Lower lobe of right lung (tissue), 2 donors: ENCODE data around the gene ZDHHC21. TPM values are rescaled to one million over a fixed set of nuclear protein-coding genes. Genes with fewer than 3 reads are reported as not detected.

Experiments used
- ATAC-seq, 2 donors: fragments of 200-7000 bp; cut with Tn5 transposase; one replicate each; pipeline ENCODE4 v1.9.1; 2020 to 2022; ENCODE audit warnings: mild to moderate bottlenecking in 2 of 2, moderate library complexity in 2 of 2
- DNase-seq: peaks from one replicate; pipeline ENCODE4 v3.0.0-alpha.2; 2020
- H3K27ac ChIP-seq: fragments of 200-600 bp; one replicate; pipeline ENCODE4 v1.8.0; 2022
- H3K27me3 ChIP-seq: fragments of 200-600 bp; one replicate; pipeline ENCODE4 v1.8.0; 2022; ENCODE audit warnings: low read depth
- H3K36me3 ChIP-seq: fragments of 200-600 bp; one replicate; pipeline ENCODE4 v1.8.0; 2022; ENCODE audit warnings: mild to moderate bottlenecking
- H3K4me1 ChIP-seq: fragments of 200-600 bp; one replicate; pipeline ENCODE4 v1.8.0; 2022
- H3K4me3 ChIP-seq: fragments of 200-600 bp; one replicate; pipeline ENCODE4 v1.8.0; 2022; ENCODE audit warnings: mild to moderate bottlenecking
- H3K9me3 ChIP-seq: fragments of 200-600 bp; one replicate; pipeline ENCODE4 v1.8.0; 2022
- intact Hi-C: fragments of 100-400 bp; cut with DNase I; formaldehyde crosslinking; loops from one replicate; pipeline ENCODE4 v1.11.0; 2022
- total RNA-seq: library from RNA; stranded (reverse); fragmentation: NEBNext Ultra II Directional; extraction: Animal tissue kit (Norgen Biotek cat#: 25700); gene quantifications from one replicate; pipeline ENCODE4 v1.2.1, GENCODE V29; 2021
- TF ChIP-seq, protein P1 (sequence below): fragments of 200-600 bp; IDR thresholded peaks from one replicate; pipeline ENCODE4 v1.8.0; 2022; ENCODE audit warnings: antibody characterized with exemption, mild to moderate bottlenecking
- donor health status: DM: no; HTN: yes; CAD: no; lungs with severe emphysema.

The ZDHHC21 gene
- total RNA-seq, 1 donor from 2014 or later: 19.7 TPM

DNA sequence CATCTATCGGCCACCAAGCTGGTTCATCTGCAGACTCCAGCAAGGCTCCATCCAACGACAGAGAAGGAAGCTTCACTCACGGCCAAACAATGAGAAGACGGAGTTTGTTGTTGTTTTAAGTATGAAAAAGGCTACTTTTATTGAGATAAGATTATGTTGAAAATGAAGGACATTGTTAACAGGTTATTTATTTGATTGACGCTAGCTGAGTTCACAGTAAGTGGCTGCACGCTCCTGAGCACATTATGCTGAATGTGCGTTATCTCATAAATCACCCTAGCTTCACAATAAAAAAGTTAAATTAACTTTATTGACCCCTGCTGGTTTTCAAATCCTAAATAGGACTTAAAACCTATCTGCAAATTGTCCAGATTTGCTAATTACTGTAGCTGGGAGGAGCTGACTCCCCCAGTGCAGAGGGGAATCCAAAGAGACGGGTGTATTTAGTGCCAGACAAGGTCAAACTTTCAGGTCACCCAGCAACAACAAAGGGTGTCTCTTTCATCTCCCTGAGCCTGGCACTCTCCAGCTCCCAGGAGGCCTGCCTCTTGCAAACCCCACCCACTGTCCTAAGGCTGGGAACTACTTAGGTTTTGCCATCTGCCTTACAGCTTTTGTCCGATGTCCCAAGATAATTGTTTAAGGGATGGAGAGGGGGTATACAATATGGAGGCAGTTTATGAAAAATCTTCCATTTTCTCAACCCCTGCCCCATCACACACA, 129.2 kb downstream of the ZDHHC21 start:
- H3K4me1 ChIP-seq: no peaks in the 10 kb centered on the region
- H3K4me3 ChIP-seq: no peak overlapping the region
- H3K27ac ChIP-seq: no peak overlapping the region
- intact Hi-C loops: no loop called here
- TF ChIP-seq, protein P1, sequence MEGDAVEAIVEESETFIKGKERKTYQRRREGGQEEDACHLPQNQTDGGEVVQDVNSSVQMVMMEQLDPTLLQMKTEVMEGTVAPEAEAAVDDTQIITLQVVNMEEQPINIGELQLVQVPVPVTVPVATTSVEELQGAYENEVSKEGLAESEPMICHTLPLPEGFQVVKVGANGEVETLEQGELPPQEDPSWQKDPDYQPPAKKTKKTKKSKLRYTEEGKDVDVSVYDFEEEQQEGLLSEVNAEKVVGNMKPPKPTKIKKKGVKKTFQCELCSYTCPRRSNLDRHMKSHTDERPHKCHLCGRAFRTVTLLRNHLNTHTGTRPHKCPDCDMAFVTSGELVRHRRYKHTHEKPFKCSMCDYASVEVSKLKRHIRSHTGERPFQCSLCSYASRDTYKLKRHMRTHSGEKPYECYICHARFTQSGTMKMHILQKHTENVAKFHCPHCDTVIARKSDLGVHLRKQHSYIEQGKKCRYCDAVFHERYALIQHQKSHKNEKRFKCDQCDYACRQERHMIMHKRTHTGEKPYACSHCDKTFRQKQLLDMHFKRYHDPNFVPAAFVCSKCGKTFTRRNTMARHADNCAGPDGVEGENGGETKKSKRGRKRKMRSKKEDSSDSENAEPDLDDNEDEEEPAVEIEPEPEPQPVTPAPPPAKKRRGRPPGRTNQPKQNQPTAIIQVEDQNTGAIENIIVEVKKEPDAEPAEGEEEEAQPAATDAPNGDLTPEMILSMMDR: no peak
- no peak for DNase-seq
- no peaks in the 10 kb centered on the region for H3K36me3 ChIP-seq
- no peaks in the 10 kb centered on the region for H3K9me3 ChIP-seq
- no peak for ATAC-seq
- H3K27me3 ChIP-seq: no peaks in the 10 kb centered on the region

DNA sequence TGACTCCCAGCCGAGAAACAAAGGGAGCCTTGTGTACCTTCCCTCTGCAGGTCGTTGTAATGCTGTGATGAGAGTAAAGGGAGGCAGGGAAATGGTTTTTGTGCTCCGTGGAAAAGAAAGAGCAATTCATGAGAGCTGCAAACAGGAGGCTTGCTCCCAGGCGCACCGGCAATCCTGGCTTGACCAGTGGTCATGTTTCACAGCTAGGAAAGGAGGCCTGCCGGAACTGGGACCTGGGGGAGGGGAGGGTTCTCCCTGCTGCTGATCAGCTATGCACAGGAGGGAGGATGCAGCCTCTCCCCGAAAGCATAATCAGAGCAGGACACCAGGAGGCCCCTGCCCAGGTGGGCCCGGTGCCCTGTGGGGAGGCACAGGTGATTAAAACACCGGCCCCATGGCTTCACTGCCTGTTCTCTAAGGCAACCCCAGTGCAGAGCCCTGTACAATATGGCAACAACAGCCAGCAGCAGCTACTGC, 131.3 kb downstream of the ZDHHC21 start:
- Histone ChIP-seq H3K4me1 (no peaks in the 10 kb centered on the region), H3K27ac (no peak overlapping the region), H3K27me3 (no peaks in the 10 kb centered on the region), H3K4me3 (no peak overlapping the region), H3K9me3 (no peaks in the 10 kb centered on the region), H3K36me3 (no peaks in the 10 kb centered on the region)
- ATAC-seq (no peak), DNase-seq (no peak)
- TF ChIP-seq, protein P1: no peak
- intact Hi-C loops: no loop called here

Other genes starting within 250 kb of the ZDHHC21 start
- not detected for gene CER1, start 29.3 kb upstream of the ZDHHC21 start, total RNA-seq
- 4.3 TPM for gene FREM1, start 217.0 kb upstream of the ZDHHC21 start, total RNA-seq